CD4-positive, alpha-beta T cell treated with Interleukin-1 beta for 1 hour (primary cell): ENCODE data around the gene ISX.
A peak's percentile ranks its signal among the peaks of the same experiment; 100 is the strongest.
"Not testable (repeated sequence)": the region's sequence is repeated elsewhere in the genome, so short reads cannot be mapped to it uniquely, and the experiment has no call there.

Source experiments
- DNase-seq, 2 donors: peaks; one replicate each; pipeline ENCODE4 v3.0.0-alpha.2; 2020 to 2022

Gene ISX

DNA sequence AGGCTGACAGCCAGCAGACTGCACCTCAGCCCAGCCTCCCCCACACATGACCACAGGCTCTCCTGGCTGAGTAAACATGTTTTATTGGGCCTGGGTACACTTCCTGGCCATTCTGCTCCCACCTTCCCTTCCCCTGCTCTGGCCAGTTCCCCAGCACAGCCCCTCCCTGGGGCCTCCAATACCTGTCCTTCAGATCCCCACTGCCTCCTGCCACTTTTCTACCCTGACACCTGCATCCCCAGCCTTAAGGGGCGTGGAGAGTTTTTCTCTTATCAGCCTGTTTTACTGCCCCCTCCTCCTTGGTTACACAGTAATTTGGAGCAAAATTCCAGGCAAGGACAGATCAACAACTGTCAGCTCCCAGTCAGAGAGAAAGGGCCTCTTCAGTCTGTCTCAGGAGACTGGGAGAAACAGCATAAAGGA is at the start of gene ISX:
ISX (plus strand) TSS at position 363 of the 423 bp plus-strand sequence. CDS start 930 bp downstream, outside the sequence.
- DNase-seq: no peak

DNA sequence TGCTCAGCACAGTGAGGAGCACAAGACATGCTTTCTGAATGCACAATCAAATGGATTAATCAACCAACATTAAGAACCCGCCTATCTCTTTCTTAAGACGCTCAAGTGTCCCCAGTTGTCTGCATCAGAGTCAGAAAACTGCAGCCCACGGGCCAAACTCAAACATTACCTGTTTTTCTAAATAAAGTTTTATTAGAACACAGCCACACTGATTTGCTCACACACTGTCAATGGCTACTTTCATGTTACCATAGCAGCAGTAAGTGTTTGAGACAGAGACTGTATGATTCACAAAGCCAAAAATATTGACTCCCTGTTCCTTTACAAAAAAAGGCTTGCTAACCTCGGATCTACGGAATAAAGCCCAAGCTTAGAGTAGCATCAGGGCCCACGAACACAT is 49.0 kb upstream of the ISX start:
- no peak for DNase-seq

DNA sequence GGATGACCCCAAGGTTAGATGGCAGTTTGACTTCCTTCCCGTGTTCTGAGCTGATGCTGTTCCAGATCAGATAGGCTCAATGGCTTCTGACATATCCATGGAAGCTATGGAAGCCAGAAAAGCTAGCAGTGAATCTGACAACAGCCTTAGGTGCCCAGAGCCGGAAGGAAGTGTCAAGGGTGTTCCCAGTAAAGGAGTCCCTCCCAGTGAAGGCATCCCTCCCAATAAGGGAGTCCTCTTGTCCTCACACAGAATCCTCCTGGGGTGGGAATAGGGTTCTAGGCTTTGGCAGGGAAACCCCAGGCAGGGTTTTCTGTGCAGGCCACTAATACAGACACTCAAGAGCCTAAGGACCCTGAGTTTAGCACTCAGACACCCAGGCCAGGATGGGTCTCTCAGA is 47.0 kb upstream of the ISX start:
- no peak for DNase-seq

DNA sequence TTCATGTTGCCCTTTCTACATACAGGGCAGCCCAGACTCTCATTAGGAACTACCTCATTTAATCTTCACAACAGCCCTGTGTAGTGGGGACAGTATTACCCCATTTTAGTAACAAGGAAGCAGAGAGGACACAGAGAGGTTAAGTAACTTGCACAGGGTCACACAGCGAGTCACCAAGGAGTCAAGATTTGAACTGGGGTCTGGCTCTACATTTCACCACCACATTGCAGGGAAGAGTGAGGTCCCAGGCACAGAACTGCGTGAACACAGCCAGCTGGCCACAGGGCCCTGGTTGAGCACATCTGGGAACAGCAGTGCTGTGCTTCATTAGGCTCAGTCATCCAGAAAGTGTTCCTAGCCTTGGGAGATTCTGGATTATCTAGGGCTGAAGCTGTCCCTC is 45.4 kb upstream of the ISX start:
- no peak for DNase-seq

- DNase-seq: no peak
Measured at GRCh38 chr22:35021161-35021560, 44.8 kb upstream of the ISX start.

DNA sequence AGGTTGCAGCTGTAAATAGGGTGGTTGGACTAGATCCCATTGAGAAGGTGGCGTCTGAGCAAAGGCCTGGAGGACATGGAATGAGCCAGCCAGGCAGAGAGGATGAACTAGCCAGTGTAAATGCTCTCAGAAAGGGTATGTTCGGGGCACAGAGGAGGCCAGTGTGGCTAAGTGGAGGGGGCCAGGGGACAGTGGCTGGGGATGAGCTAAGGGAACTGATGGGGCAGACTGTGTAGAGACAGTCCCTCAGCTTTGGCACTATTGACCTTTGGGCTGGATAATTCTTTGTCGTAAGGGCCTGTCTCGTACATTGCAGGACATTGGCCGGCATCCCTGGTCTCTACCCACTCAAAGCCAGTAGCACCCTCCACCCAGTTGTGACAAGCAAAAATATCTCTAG is 43.7 kb upstream of the ISX start:
- no peak for DNase-seq

- peak; percentile 18 to 33 for DNase-seq
Measured at GRCh38 chr22:35023692-35024363, 42.1 kb upstream of the ISX start.

GRCh38 chr22:35024364-35024692 is 41.6 kb upstream of the ISX start:
- no peak for DNase-seq

GRCh38 chr22:35030112-35030511 is 35.8 kb upstream of the ISX start:
- not testable (repeated sequence) for DNase-seq

DNA sequence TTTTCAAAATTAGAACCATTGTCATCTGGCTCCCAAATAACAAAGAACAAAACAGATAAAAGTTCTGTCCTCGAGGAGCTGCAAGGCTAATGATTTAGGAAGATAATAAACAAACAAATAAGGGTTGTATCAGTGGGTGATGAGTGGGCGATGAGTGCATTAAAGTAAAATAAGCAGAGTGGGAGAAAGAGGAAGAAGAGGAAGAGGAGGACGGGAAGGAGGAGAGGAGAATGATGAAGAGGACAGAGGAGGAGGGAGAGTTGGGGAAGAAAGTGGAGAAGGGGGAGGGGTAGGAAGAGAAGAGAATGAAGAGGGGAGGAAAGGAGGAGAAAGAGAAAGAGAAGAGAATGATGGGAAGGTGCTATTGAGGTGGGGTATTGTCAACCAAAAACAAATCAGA is 33.4 kb upstream of the ISX start:
- no peak for DNase-seq

GRCh38 chr22:35033635-35034296 is 32.2 kb upstream of the ISX start:
- DNase-seq: no peak

- no peak for DNase-seq
Measured at GRCh38 chr22:35034963-35035362, 31.0 kb upstream of the ISX start.

DNA sequence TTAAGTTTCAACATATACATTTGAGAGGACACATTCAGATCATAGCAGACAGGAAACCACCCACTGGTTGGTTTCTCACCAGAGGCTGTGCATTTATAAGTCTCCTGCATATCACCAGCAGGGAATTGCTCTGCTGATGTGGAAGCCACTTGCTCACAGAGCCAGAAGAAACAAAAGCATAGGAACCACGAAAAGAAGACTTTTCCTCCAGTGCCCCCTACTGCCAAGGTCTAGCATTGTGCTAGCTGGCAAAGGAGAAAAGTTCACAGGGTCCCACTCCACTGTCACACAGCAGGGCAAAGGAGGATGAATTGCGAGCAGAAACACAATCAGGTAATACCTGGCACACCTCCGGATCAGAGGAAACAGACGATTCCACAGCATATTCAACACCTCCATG is 28.9 kb upstream of the ISX start:
- no peak for DNase-seq

DNA sequence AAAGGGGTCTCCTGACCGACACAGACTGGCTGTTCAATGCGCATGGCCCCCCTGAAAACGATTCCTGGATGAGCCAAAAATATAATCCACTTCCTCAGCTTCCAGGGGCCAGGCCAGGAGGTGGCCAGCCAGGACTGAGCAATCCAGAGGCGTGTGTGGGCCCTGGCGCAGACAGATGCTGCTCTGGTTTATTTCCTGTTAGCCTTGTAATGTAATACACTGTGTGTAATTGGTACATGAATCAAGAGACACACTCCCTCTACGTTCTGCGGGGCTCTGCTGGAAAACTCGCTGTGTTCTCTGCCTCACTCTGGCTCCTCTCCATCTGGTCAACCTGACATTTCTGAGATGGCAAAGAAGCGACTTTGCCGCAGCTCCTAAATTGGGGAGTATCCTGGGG is 26.3 kb upstream of the ISX start:
- DNase-seq: no peak

DNA sequence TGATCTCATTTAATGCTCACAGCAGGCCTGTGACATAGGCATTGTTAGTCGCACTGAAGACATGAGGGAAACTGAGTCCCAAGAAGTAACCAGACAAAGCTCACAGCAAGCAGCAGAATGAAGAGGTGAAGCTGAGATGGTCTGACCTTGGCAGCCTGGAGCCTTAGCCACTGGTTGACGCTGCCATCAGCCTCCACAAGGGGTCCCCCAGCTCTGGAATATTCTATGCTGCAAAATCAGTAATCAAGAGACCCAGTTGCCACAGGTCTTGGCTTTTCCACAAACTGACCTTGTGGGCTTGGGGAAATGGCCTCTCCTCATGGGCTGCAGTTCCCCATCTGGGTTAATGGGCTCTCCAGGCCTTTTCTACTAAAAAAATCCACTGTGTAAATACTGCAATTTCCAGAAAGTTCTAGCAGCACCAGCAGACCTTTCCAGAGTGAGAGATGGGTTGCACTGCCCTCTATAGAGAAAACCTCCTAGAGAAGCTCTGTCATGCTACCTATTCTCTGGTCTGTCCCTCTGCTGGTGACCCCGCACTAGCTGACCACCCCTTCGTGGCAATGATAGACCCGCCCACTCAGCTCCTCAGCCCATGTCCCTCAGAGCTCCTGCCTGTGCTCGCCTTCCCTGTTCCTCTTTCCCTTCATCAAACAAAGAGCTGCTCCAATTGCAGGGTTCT is 22.6 kb upstream of the ISX start:
- DNase-seq: no peak

DNA sequence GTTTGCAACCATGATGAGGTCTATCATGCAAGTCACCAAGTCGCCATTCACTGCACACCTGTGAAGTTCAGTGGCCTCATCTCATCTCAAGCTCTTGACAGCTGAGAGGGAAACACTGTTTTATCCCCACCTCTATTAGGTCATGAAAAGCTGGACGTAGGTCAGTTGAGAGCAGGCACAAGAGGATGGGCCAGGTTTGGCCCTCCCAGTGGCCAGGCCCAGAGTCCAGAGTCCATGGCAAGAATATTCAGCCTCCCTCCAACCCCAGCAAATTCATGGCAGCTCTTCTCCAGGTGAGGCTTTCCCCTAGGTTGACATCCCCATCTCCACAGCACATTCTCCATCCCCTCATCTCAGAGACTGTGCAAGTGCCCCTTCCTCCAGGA is 22.0 kb upstream of the ISX start:
- DNase-seq: no peak

DNA sequence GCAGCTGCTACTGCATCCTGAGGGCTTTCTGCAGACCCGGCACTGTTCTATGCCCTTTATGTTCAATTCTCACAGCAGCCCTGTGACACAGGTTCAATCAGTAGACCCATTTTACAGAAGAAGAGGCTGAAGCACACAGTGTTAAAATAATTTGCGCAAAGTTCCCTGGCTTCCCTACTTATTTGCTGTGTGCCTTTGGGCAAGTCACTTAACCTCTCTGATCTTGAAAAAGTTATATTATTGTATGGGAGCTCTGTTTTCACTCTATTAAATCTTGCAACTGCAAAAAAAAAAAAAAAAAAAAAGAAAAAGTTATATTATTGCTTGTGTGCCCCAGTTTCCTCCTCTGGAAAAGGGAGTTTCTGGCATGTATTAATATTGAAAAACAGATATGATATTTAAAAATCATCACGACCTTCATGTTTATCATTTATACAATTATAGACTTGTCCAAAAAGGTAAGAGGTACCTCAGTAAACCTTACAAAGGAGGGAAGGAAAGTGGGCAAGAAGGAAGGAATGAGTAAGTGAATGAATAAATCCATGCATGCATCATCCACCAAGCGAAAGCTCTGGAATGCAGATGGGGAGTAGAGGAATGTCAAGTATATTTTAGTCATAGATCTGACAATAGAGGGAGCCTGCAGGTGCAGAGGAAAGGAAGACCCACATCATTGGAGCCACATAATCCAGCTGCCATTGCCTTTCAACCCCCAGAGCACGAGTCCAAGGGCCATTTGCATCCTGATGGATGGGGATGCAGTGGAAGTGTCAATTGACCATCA is 21.2 kb upstream of the ISX start:
- DNase-seq: no peak

- no peak for DNase-seq
Measured at GRCh38 chr22:35045451-35045850, 20.5 kb upstream of the ISX start.

DNA sequence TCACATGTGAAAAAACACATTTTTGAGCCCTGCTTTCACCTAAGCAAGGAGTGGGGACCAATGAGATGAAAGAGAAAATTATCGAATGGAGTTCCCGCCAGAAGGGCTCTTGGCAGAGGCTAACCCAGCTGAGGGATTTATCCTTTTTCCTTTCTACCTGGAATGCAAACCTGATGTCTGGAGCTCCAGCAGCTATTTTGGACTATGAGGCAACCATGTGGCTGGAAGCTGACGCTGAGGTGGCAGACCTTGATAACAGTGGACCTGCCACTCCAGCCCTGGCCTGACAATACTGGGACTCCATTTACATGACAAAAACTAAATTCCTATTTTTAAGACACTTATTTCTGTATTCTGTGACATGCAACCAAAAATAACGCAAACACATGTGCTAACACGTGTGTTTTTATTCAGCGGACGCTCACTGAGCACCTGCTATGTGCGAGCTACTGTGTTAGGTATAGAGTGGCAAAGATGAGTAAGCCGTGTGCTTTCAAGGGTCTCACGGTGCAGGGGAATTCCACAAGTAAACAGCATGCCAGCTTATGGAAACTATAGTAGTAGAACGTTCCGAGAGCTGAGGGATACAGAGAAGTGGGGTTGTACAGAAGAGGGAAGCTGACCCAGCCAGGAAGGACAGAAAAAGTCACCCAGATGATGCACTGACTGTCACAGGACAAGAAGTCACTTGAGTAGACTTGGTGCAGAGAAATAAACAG is 19.1 kb upstream of the ISX start:
- DNase-seq: no peak

GRCh38 chr22:35050038-35050437 is 15.9 kb upstream of the ISX start:
- not testable (repeated sequence) for DNase-seq

DNA sequence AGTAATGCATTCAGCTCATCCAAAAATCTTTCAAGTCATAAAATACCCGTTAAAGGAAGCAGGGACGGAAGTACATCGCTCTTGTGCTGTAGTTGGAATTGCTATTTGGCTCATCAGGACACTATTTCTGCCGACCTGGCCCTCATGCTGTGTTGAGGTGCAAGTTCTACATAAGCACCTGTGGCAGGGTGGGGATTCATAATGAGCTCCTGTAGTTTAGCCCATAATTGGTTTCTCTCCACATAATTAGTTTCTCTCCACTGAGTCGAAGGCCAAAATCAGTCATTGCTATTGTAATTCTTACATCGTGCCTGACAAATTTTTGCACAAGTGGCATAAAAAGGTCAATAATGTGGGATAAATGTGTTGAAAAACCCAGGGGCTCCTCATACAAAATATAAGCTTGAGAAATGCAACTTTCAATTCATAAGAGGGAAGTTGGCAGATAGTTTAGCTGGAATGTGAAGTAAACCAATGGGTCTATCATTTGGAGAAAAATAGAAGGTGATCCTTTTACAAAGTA is 14.9 kb upstream of the ISX start:
- no peak for DNase-seq

- DNase-seq: no peak
Measured at GRCh38 chr22:35051791-35052190, 14.2 kb upstream of the ISX start.
